Measurements from ENCODE around the gene CCDC57. TPM values are rescaled to one million over a fixed set of nuclear protein-coding genes. Genes with fewer than 3 reads are reported as not detected.
"Not testable (repeated sequence)": the region's sequence is repeated elsewhere in the genome, so short reads cannot be mapped to it uniquely, and the experiment has no call there.

Gene CCDC57
- total RNA-seq, 2 donors from 2014 or later, result 19.4 to 58.1 TPM

DNA sequence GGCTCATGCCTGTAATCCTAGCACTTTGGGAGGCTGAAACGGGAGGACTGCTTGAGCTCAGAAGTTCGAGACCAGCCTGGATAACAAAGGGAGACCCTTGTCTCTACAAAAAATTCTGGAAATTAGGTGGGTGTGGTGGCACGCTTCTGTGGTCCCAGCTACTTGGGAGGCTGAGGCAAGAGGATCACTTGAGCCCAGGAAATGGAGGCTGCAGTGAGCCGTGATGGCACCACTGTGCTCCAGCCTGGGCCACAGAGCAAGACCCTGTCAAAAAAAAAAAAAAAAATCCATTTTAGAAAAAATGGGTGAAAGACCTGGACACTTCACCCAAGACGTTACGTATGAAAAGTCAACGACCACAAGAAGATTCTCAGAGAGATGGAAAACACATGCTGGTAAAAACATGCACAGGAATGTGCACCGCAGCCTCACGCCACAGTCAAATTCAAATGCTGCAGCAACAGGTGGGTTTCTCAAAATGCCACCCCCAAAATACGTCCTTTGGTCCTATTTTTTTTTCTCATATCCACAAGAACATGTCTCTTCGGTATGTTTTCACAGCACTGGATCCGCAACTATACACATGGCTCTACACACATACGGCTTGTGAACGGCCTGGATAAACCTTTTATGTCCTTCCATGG, 43.7 kb upstream of the CCDC57 start:
- DNase-seq (ENCODE audit: low spot score) (no peak), ATAC-seq (ENCODE audit: insufficient number of reproducible peaks, low FRiP score, low read depth) (no peak)
- Histone ChIP-seq H3K27ac (no peak overlapping the region), H3K27me3 (replicated peaks; ENCODE audit: insufficient read depth) (no peaks in the 10 kb centered on the region), H3K4me3 (no peak overlapping the region), H3K36me3 (peaks cover 64% of the 10 kb centered on the region), H3K9me3 (no peaks in the 10 kb centered on the region), H3K4me1 (ENCODE audit: control insufficient read depth in 1 of 2, low read depth in 2 of 2) (no peaks in the 10 kb centered on the region)
- TF ChIP-seq, protein P1, sequence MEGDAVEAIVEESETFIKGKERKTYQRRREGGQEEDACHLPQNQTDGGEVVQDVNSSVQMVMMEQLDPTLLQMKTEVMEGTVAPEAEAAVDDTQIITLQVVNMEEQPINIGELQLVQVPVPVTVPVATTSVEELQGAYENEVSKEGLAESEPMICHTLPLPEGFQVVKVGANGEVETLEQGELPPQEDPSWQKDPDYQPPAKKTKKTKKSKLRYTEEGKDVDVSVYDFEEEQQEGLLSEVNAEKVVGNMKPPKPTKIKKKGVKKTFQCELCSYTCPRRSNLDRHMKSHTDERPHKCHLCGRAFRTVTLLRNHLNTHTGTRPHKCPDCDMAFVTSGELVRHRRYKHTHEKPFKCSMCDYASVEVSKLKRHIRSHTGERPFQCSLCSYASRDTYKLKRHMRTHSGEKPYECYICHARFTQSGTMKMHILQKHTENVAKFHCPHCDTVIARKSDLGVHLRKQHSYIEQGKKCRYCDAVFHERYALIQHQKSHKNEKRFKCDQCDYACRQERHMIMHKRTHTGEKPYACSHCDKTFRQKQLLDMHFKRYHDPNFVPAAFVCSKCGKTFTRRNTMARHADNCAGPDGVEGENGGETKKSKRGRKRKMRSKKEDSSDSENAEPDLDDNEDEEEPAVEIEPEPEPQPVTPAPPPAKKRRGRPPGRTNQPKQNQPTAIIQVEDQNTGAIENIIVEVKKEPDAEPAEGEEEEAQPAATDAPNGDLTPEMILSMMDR (IDR thresholded peaks at IDR 0.05), result no peak

DNA sequence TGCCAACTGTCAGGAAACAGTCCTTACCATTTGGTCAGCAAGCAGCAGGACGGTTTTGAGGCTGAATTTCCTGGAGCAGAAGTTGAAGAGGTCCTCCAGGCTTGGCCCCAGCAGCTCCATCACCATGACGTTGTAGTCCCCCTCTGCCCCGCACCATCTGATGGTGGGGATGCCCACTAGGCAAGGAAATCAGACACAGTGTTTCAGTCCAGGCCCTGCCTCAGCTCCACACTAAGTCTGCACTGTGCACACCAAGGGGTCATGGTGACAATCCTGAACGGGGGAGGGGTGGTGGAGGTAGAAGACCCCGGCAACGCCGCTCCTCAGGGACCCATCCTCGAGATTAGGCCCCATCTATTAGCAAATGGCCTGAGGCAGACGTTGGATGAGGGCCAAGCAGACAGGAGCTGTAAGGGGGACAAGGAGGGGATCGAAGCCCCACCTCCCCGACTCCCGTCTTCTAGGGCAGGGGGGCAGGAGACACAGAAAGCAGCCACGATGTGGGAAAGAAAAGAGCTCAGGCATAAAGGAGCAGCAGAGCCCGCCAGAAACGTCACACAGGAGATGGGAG, 42.8 kb upstream of the CCDC57 start:
- ATAC-seq (ENCODE audit: insufficient number of reproducible peaks, low FRiP score, low read depth) (no peak), DNase-seq (ENCODE audit: low spot score) (no peak)
- H3K4me1 ChIP-seq (ENCODE audit: control insufficient read depth in 1 of 2, low read depth in 2 of 2), result no peaks in the 10 kb centered on the region
- H3K4me3 ChIP-seq, result no peak overlapping the region
- H3K9me3 ChIP-seq, result no peaks in the 10 kb centered on the region
- peaks cover 65% of the 10 kb centered on the region for H3K36me3 ChIP-seq
- TF ChIP-seq, protein P1 (IDR thresholded peaks at IDR 0.05), result no peak
- no peaks in the 10 kb centered on the region for H3K27me3 ChIP-seq (replicated peaks; ENCODE audit: insufficient read depth)
- no peak overlapping the region for H3K27ac ChIP-seq

DNA sequence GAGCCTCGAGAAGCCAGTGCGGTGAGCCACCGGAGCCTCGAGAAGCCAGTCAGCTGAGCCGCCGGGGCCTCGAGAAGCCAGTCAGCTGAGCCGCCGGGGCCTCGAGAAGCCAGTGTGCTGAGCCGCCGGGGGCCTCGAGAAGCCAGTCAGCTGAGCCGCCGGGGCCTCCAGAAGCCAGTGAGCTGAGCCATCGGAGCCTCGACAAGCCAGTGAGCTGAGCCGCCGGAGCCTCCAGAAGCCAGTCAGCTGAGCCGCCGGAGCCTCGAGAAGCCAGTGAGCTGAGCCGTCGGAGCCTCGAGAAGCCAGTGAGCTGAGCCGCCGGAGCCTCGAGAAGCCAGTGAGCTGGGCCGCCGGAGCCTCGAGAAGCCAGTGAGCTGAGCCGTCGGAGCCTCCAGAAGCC, 42.1 kb upstream of the CCDC57 start:
- not testable (repeated sequence) for H3K4me3 ChIP-seq; ATAC-seq (ENCODE audit: insufficient number of reproducible peaks, low FRiP score, low read depth)
- peaks cover 65% of the 10 kb centered on the region for H3K36me3 ChIP-seq

DNA sequence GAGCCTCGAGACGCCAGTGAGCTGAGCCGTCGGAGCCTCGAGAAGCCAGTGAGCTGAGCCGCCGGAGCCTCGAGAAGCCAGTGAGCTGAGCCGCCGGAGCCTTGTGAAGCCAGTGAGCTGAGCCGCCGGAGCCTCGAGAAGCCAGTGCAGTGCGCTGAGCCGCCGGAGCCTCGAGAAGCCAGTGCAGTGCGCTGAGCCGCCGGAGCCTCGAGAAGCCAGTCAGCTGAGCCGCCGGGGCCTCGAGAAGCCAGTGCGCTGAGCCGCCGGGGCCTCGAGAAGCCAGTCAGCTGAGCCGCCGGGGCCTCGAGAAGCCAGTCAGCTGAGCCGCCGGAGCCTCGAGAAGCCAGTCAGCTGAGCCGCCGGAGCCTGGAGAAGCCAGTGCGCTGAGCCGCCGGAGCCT, 41.5 kb upstream of the CCDC57 start:
- not testable (repeated sequence) for H3K27ac ChIP-seq; H3K4me1 ChIP-seq (ENCODE audit: control insufficient read depth in 1 of 2, low read depth in 2 of 2); DNase-seq (ENCODE audit: low spot score); H3K27me3 ChIP-seq (replicated peaks; ENCODE audit: insufficient read depth); ATAC-seq (ENCODE audit: insufficient number of reproducible peaks, low FRiP score, low read depth); H3K4me3 ChIP-seq; H3K9me3 ChIP-seq
- H3K36me3 ChIP-seq, result peaks cover 69% of the 10 kb centered on the region

More for the DNA sequence above, 42.1 kb upstream of the CCDC57 start:
- H3K27ac ChIP-seq; H3K27me3 ChIP-seq (replicated peaks; ENCODE audit: insufficient read depth); H3K9me3 ChIP-seq; DNase-seq (ENCODE audit: low spot score); H3K4me1 ChIP-seq (ENCODE audit: control insufficient read depth in 1 of 2, low read depth in 2 of 2): not testable (repeated sequence)

DNA sequence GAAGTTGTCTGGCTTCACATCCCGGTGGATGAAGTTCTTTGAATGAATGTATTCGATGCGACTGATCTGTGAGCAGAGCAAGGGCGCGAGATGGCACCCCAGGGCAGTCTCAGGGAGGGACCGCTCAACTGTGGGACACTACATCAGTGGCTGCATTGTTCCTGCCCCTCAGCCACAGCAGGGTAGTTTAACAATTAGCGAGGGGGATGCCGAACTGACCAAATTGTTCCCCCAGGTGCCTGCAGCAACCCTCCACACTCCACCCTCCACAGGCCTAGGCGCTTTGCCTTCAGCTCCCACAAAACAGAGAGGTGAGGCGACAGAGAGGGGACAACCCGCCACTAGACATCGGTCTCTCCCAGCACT, 40.5 kb upstream of the CCDC57 start:
- ATAC-seq (ENCODE audit: insufficient number of reproducible peaks, low FRiP score, low read depth), result no peak
- TF ChIP-seq, protein P1 (IDR thresholded peaks at IDR 0.05), result no peak
- no peak for DNase-seq (ENCODE audit: low spot score)
- Histone ChIP-seq H3K9me3 (no peaks in the 10 kb centered on the region), H3K27ac (no peak overlapping the region), H3K27me3 (replicated peaks; ENCODE audit: insufficient read depth) (no peaks in the 10 kb centered on the region), H3K36me3 (peaks cover 74% of the 10 kb centered on the region), H3K4me3 (no peak overlapping the region), H3K4me1 (ENCODE audit: control insufficient read depth in 1 of 2, low read depth in 2 of 2) (no peaks in the 10 kb centered on the region)

DNA sequence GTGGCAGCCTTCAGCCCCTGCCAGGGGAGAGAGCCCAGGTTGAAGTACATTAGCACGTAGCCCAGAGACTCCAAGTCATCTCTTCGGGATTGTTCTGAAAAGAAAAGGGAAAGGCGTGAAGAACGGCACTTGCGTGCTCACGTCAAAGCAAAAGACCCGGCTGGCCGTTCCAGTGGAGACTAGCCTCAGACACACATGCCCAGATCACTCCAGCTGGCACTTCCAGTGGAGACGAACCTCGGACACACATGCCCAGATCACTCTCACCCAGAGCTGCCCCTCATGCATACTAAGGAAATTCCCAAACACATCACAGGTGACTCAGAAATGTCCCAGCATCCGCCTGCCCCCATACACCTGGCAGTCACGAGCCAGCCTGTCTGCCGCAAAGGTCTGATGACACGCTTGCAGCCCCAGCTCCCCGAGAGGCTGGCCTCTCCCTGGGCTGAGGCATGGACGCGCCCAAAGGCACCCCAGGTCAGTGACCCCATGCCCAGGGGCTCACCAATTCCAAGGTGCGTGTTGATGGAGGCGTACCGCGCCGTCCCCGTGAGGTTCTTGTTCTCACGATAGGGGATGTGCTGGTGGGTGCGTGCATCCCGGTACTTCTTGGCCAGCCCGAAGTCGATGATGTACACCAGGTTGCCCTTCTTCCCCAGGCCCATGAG, 40.0 kb upstream of the CCDC57 start:
- Histone ChIP-seq H3K9me3 (no peaks in the 10 kb centered on the region), H3K27me3 (replicated peaks; ENCODE audit: insufficient read depth) (no peaks in the 10 kb centered on the region), H3K4me3 (no peak overlapping the region), H3K4me1 (ENCODE audit: control insufficient read depth in 1 of 2, low read depth in 2 of 2) (peaks cover 0 to under 1% of the 10 kb centered on the region in 2 donors), H3K27ac (no peak overlapping the region), H3K36me3 (peaks cover 80% of the 10 kb centered on the region)
- ATAC-seq (ENCODE audit: insufficient number of reproducible peaks, low FRiP score, low read depth) (no peak), DNase-seq (ENCODE audit: low spot score) (no peak)
- TF ChIP-seq, protein P1 (IDR thresholded peaks at IDR 0.05), result no peak
